WI38 (cell line): ENCODE measurements around the gene TELO2.

ENCODE experiments used
- H3K4me3 ChIP-seq: 2 replicates; pipeline ENCODE4 v1.5.1; 2011; ENCODE audit warnings: low read depth, mild to moderate bottlenecking, control low read depth, low read length
- CTCF ChIP-seq: IDR thresholded peaks from 2 replicates; pipeline ENCODE4 v1.5.1; 2012; ENCODE audit warnings: low read depth, mild to moderate bottlenecking, control low read depth, low read length

The TELO2 gene

DNA sequence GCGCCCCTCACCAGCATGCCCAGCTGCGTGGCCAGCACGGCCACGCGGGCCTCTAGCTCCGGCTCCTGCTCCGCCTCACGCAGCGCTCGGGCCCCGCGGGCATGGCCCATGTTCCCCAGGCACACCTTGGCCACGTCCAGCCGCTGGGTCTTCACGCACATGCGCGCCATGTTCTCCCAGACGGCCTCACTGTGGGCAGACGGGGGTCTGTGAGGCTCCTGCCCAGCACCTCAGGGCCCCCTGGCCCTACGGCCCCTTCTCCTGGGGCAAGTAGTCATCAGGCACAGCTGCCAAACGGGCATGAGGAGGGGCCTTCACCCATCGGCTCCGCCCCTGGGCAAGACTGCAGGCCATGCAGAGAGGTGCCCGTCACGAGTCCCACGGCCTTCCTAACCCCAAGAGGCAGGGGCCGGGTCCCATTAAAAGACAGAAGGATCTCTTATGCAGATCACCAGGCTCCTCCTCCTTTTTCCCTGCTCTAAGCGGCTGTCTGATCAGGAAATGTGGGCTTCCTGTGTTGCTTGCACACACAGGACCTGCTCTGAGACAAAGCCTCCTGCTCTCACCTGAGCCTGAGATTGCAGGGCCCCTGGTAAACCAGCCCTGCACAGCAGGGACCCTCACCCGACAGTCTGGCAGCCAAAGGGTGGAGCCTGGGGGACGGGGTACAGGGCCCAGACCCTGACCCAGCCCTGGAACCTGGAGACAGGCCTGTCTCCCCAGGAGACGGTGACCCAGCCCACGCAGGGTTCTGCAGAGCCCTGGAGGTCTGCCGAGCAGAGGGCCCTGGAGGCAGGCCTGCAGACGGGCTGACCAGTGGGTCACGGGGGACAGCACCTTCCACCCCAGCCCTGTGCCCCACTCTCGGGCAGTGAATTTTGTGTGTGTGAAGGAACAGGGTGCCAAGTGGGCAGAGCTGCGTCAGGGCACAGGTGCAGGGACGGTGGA lies 33.7 kb downstream of the TELO2 start:
- H3K4me3 ChIP-seq, result no peak overlapping the region
- TF ChIP-seq CTCF, result no peak

DNA sequence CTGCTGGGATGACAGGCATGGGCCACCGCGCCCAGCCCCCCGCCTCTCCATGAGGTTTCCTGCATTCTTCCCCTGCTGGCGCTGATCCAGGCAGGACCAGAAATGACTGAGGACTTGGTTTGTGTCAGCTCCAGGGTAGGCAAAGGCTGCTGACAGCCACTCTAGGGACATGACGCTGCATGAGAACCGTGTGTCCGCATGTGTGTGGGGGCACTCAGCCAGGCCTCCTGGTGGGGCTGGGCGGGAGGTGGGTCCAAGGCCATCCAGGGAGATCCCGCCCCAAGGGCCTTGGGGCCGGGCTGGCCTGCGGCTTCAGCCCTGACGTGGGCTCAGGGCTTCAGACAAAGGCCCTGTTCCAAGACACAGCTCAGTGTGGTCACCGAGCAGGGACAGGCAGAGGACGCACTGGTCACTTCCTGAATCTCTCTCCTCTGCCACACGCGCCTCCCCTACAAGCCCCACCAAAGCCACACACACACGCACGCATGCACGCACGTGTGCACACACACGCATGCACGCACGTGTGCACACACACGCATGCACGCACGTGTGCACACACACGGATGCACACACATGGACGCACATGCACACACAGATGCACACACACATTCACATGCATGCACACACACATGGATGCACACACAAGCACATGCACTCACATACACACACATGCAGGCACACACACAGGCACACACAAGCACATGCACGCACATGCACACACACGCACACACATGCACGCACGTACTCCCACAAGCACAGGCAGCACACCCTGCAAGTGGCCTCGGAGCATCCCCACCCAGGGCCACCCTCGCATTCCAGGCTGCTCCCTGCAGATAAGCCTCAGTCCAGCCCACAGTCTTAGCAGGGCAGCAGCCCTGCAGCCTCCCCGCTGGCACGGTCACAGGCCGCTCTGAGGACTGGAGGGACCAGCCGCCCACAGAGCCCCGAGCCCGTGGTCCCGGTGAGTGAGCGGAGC lies 35.0 kb downstream of the TELO2 start:
- TF ChIP-seq CTCF, result no peak
- no peak overlapping the region for H3K4me3 ChIP-seq

- TF ChIP-seq CTCF, result no peak
- no peak overlapping the region for H3K4me3 ChIP-seq
Measured at GRCh38 chr16:1528921-1529537, 35.9 kb downstream of the TELO2 start.

GRCh38 chr16:1530349-1530882 lies 37.3 kb downstream of the TELO2 start:
- no peak overlapping the region for H3K4me3 ChIP-seq
- TF ChIP-seq CTCF, result no peak

DNA sequence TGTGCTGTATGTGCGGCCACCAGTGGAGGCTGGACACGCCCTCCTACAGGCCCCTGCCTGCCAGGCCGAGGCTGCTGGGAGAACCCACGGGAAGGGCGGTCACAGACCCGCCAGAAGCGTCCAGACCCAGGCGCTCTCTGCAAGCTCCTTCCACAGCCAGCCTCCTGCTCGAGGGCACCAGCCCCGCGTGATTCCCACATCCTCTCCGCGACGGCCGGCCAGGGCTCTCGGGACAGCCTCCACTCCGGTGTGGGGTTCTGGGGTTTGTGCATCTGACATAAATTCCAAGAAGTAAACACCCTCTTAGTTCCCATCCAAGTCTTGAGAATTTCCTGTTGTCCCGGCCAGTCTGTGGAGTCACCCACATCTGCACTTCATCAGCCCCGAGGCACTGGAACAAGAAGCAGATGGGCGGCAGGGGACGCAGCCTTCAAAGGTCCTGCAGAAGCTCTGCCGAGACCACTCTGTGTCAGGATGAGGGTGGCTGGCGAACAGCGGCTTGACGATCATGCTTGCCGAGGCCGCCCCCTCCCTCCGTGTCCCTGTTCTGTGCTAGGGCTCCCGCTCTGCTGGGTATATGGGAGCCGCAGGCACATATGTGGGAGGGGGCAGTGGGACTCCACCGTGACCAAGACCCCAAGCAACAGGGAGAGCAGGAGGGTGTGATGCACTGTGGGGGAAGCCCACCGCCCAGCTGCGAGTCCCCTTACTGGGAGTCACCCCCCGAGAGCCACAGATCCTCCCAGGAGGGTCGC lies 37.9 kb downstream of the TELO2 start:
- no peak overlapping the region for H3K4me3 ChIP-seq
- no peak for TF ChIP-seq CTCF

DNA sequence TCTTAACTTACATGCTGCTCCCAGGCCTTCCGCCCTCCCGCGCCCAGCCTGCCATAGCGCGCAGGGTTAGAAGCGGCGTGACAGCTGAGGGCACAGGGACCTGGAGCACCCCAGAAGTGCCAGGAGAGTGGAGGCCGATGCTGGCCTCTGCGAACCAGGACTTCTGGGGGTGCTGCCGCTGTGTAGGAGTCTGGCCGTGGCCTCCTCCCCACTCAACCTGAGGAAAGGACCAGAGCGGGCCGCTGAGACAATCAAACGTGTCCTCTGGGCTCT lies 38.4 kb downstream of the TELO2 start:
- TF ChIP-seq CTCF, result no peak

More for the DNA sequence above, 38.4 kb downstream of the TELO2 start:
- H3K4me3 ChIP-seq, result no peak overlapping the region
